ENCODE results near the gene PLAAT4. TPM values are rescaled to one million over a fixed set of nuclear protein-coding genes. Genes with fewer than 3 reads are reported as not detected.

Gene PLAAT4
- total and polyA plus RNA-seq, 8 donors, result 4.0 to 262 (median 88.0) TPM

DNA sequence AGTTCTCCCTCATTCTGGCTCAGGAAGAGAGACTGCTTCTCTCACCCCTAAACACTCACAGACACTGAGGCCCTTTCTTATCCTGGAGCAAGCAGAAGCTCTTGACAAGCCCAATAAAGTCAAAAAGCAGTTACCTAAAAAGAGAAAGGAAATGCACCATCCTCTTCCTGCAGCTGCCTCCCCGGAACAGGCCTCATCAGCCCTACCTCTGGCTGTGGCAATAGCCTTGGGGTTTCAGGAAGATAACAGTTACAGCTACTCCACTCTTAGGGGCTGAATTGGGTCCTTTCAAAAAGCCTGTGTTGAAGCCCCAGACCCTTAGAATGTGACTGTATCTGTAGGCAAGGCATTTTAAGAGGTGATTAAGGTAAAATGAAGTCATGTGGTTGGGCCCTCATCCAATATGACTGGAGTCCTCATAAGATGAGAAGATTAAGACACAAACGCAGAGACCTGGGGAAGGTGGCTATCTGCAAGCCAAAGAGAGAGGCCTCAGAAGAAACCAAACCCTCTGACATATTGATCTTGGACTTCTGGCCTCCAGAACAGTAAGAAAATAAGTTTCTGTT lies 34.3 kb upstream of the PLAAT4 start:
- Histone ChIP-seq H3K4me1 (peaks cover 14 to 51% (median 35%) of the 10 kb centered on the region in 4 donors), H3K9me3 (peaks cover 0 to 27% (median 13%) of the 10 kb centered on the region in 4 donors), H3K27ac (peak overlapping the region in 3 of 5 donors; percentile 20 to 62 (median 38)), H3K4me3 (no peak overlapping the region), H3K36me3 (no peaks in the 10 kb centered on the region), H3K27me3 (no peaks in the 10 kb centered on the region)
- no peak for DNase-seq
- WGBS, 5 donors, result 46 to 68% (median 51%) methylated on average over 2 of the region's 2 CpGs
- TF ChIP-seq EP300 (IDR thresholded peaks at IDR 0.05) (no peak), POLR2A (IDR thresholded peaks at IDR 0.05) (no peak)
- TF ChIP-seq, protein P1, sequence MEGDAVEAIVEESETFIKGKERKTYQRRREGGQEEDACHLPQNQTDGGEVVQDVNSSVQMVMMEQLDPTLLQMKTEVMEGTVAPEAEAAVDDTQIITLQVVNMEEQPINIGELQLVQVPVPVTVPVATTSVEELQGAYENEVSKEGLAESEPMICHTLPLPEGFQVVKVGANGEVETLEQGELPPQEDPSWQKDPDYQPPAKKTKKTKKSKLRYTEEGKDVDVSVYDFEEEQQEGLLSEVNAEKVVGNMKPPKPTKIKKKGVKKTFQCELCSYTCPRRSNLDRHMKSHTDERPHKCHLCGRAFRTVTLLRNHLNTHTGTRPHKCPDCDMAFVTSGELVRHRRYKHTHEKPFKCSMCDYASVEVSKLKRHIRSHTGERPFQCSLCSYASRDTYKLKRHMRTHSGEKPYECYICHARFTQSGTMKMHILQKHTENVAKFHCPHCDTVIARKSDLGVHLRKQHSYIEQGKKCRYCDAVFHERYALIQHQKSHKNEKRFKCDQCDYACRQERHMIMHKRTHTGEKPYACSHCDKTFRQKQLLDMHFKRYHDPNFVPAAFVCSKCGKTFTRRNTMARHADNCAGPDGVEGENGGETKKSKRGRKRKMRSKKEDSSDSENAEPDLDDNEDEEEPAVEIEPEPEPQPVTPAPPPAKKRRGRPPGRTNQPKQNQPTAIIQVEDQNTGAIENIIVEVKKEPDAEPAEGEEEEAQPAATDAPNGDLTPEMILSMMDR (IDR thresholded peaks at IDR 0.05), result no peak
- intact Hi-C loops (cut with DNase I; ENCODE audit: low total_unique reads), result no loop called here

DNA sequence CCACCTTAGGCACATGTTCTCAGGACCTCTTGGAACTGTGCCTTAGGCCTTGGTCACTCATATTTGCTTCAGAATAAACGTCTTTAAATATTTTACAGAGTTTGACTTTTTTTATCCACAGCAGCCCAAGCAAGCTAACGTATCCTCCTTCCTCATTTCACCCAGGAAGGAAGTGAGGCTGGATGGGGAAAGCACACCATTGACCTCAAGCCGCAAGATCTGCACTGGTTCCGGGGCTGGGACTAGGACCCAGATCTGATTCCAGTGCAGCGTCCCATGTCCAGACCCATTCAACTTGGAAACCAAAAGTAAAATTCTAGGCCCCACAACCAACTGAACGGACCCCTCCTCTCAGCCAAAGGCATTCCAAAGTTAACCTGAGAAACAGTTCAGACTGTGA lies 33.1 kb upstream of the PLAAT4 start:
- TF ChIP-seq, protein P1 (IDR thresholded peaks at IDR 0.05), result no peak
- TF ChIP-seq POLR2A (IDR thresholded peaks at IDR 0.05), result no peak
- TF ChIP-seq POLR2AphosphoS5 (IDR thresholded peaks at IDR 0.05), result no peak
- no peak for TF ChIP-seq EP300 (IDR thresholded peaks at IDR 0.05)
- H3K4me3 ChIP-seq, result no peak overlapping the region
- WGBS, 5 donors, result 58 to 69% (median 63%) methylated on average over 6 of the region's 6 CpGs
- H3K36me3 ChIP-seq, result no peaks in the 10 kb centered on the region
- DNase-seq, result no peak
- peaks cover 0 to 25% (median 13%) of the 10 kb centered on the region in 4 donors for H3K9me3 ChIP-seq
- H3K27ac ChIP-seq, result peak overlapping the region in 3 of 5 donors; percentile 4 to 62 (median 20)
- H3K4me1 ChIP-seq, result peaks cover 14 to 52% (median 35%) of the 10 kb centered on the region in 4 donors
- intact Hi-C loops (cut with DNase I; ENCODE audit: low total_unique reads), result no loop called here
- H3K27me3 ChIP-seq, result no peaks in the 10 kb centered on the region

DNA sequence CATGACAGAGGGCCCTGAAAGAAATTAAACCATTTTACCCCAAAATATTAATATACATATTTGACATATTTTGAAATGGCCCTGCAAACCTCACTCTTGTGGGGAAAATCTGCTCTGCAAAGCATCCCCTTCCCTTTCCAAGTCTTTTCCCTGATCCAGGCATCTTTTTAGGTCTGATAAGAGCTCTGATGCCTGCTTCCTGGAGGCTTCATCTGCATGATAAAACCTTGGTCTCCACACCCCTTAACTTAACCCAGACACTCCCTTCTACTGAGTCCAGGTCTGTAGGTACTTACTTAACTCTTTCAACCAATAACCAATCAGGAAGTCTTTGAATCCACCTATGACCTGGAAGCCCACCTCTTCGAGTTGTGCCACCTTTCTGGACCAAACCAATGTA lies 32.6 kb upstream of the PLAAT4 start:
- intact Hi-C loops (cut with DNase I; ENCODE audit: low total_unique reads), result no loop called here
- no peak for DNase-seq
- Histone ChIP-seq H3K36me3 (no peaks in the 10 kb centered on the region), H3K27ac (peak overlapping the region in 3 of 5 donors; percentile 20 to 62 (median 51)), H3K27me3 (no peaks in the 10 kb centered on the region), H3K9me3 (peaks cover 0 to 19% (median 13%) of the 10 kb centered on the region in 4 donors), H3K4me3 (no peak overlapping the region), H3K4me1 (peaks cover 14 to 52% (median 35%) of the 10 kb centered on the region in 4 donors)
- WGBS, 5 donors, result 74 to 85% (median 81%) methylated on average over 1 of the region's 1 CpG
- TF ChIP-seq, protein P1 (IDR thresholded peaks at IDR 0.05), result no peak
- no peak for TF ChIP-seq EP300 (IDR thresholded peaks at IDR 0.05)
- TF ChIP-seq POLR2A (IDR thresholded peaks at IDR 0.05), result no peak
- TF ChIP-seq POLR2AphosphoS5 (IDR thresholded peaks at IDR 0.05), result no peak

DNA sequence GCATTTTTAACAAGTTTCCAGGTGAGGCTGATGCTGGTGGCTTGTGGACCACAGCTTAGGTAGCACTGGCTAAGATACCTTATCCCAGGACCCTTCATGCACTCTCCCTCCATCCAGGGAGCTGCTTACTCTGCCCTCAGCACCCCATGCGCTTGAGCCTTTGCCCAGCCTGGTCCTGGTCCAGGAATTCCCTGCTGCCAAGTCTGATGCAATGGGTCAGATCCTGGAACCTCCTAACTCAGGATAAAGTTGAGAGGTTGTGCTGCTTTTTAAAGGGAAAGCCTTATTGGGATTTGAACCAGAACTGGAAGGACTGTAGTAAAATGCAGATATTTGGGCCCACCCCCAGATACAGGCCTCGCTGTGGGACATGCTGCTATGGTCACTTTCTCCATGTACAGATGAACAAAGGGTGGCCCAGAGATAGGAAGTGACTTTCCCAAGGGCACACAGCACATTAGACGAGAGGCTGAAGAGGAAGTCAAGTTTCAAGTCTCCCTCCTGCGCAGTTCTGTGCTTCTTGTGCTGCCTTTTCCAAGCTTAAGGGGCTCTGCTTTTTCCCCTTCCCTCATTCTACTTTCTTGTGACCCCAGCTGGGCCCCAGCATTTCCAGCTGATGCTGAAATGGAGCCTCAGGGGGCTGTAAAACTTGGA lies 31.5 kb upstream of the PLAAT4 start:
- intact Hi-C loops (cut with DNase I; ENCODE audit: low total_unique reads), result no loop called here
- Histone ChIP-seq H3K4me1 (peaks cover 14 to 54% (median 36%) of the 10 kb centered on the region in 4 donors), H3K27me3 (no peaks in the 10 kb centered on the region), H3K9me3 (peaks cover 0 to 10% (median 7%) of the 10 kb centered on the region in 4 donors), H3K4me3 (no peak overlapping the region), H3K36me3 (no peaks in the 10 kb centered on the region), H3K27ac (peak overlapping the region in 4 of 5 donors; percentile 2 to 62 (median 29))
- TF ChIP-seq POLR2AphosphoS5 (IDR thresholded peaks at IDR 0.05), result no peak
- TF ChIP-seq, protein P1 (IDR thresholded peaks at IDR 0.05), result no peak
- no peak for TF ChIP-seq POLR2A (IDR thresholded peaks at IDR 0.05)
- no peak for TF ChIP-seq EP300 (IDR thresholded peaks at IDR 0.05)
- 44 to 64% (median 50%) methylated on average over 4 of the region's 4 CpGs for WGBS, 5 donors
- peak in 1 of 2 donors; percentile 86 for DNase-seq

Measured in stomach (tissue), 9 donors.